GM21528 (cell line): ENCODE data around the gene MVB12B.
"Not testable (repeated sequence)": the region's sequence is repeated elsewhere in the genome, so short reads cannot be mapped to it uniquely, and the experiment has no call there.

Experiments used
- ATAC-seq: cut with Tn5 transposase; IDR thresholded peaks from one replicate; pipeline ENCODE4 v1.9.1; 2021; ENCODE audit warnings: mild to moderate bottlenecking, moderate library complexity; ENCODE audit not compliant: unreplicated experiment, low FRiP score

The MVB12B gene

DNA sequence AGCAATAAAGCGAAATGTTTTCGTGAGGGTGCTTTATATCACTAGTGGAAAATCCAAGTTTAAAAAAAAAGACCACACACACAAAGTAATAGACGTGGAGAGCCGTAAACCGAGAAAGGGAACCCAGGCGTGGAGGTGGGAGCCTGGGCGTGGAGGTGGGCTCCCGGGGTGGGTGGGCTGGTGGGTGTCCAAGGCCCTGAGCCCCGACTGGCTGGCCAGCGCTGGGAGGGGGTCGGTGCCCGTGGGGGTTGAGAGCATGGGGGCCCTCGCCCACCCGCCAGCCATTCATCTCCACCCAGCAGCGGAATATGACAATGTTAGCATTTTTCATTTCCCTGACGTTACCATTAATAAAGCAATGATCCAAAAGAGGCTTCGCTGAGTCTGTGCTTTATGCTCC lies 135.0 kb downstream of the MVB12B start:
- no peak for ATAC-seq

- ATAC-seq: no peak
Observed at GRCh38 chr9:126462617-126463016, 136.0 kb downstream of the MVB12B start.

GRCh38 chr9:126463426-126463825 lies 136.8 kb downstream of the MVB12B start:
- ATAC-seq: no peak

DNA sequence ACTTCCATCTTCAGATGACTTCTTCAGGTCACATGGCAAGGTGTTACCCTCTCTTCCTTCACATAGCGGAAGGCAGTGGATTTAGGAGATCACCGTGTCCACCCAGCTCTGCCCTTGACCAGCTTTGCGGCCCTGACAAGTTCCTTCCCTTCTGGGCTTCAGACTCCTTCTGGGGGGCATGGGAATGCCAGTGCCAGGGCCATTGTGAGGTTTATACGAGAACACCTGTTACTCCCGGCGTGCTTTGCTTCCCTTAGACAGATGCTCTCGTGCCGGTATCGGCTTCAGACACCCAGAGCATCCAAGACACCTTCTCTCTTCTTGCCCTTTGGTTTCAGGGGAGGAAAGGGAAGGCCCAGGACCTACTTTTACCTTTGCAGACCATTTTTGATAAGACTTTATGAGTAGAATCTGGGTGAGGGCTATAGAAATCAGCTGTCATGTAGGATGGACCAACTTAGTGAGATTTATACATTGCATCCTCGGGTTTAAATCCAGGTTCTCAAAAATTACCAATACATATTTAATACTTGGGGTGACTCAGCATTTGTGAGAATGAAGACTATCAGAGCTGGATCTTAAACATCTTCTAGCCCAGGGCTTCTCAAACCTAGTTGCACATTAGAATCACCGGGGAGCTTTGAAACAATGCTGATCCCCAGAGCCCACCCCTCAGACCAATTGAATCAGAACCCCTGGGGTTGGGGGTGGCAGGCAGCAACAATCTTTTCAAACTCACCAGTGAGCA lies 138.2 kb downstream of the MVB12B start:
- no peak for ATAC-seq

DNA sequence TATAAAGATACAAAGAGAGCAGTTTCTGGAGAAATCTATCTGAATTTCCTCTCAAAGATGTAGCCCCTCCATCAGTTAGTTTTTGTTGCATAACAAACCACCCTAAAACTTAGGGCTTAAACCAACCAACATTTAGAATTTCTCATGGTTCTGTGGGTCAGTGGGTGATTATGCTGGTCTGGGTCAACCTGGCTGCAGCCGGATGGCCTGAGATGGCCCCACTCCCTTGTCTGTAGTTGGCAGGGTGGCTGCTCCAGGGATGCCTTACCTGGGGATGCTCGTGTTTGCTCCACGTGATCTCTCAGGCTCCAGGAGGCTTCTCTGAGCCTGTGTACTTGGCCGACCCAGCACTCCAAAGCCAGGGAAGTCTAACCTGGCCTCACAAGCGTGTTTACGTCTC lies 139.3 kb downstream of the MVB12B start:
- ATAC-seq: no peak

- ATAC-seq: no peak
Observed at GRCh38 chr9:126468141-126468825, 141.7 kb downstream of the MVB12B start.

GRCh38 chr9:126470241-126470993 lies 143.8 kb downstream of the MVB12B start:
- ATAC-seq: peak; percentile 44

- peak; percentile 73 for ATAC-seq
Observed at GRCh38 chr9:126471084-126471624, 144.5 kb downstream of the MVB12B start.

- ATAC-seq: no peak
Observed at GRCh38 chr9:126472198-126472947, 145.7 kb downstream of the MVB12B start.

GRCh38 chr9:126472948-126473298 lies 146.3 kb downstream of the MVB12B start:
- no peak for ATAC-seq

DNA sequence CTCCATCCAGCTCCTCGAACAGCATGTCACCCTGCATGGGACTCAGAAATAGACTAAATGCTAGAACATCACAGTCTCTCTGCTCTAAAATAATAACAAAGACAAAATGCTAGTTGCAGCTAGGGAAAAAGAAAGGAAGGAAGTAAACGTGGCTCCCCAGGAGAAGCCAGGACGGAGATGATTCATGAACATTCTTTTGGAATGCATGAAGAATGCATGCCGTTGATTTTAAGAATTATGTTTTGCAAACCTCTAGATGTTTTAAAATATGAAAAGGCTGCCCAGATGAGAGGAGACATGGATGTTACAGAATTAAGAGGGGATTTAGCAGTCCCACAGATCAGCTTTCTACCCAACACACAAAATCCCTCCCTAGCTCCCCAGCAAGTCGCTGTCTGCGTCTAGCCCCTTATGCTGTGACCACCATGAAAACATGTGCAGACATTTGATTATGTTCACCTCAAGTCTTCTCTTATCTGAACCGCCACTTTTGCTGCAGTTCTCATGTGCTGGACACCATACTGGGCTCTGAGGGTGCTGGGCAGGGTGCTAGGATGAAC lies 147.7 kb downstream of the MVB12B start:
- ATAC-seq: no peak

DNA sequence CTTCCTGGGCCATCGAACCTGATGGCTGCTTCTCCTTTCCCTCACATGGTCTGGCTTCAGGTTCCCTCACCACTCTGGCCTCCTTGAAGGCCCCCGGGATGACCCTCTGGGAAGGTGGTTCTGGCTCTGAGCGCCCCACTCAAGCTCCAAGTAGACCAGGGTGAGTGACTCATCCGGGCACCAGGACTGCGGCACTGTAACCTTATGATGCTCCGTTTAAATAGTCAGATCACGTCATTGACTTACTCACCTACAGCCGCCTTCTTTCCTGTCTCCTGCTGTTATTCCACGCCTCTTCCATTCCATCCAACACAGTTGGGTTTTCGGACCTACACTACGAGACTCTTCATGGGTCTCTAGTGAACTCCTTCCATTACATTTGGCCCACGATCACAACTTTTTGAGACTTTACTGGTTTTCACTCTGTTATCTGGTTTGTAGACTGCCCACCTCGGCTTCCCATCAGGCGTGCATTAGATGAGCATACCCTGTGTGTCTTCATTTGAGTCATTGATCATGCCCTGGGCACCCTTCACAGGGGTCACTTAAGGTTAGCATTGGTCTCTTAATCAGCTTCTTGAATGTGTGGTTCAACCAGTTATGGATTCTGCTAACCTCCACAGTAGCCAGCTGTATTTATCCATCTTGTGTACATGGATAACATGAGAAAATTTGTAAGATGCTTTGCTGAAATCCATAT lies 148.3 kb downstream of the MVB12B start:
- no peak for ATAC-seq

DNA sequence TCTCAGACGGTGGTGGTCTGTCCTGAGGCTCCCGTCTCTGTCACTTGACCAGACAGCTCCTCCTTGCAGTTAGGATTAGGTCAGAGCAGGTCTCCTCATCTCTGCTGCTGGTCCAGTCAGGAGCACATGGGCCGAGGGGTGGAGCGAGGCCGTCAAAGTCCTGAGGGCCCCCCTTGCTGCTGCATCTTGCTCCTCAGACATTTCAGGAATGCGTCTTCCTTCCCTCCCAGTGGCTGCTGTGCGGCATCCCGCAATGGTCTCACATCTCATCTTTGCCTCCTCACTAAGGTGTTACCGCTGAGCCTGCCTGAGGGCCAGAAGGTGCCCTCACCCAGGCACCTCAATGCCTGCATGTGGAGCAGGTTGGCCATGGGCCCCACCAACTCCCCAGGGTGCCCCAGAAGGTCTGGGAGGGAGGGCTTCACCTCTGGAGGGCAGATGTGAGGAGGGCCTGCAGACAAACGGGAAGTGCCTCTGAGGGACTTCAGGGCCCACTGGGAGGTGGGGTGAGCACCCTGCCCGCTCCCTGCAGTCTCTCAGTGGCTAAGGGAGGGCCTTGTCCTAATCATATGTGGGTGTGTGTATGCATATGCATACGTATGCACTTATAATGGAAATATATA lies 149.4 kb downstream of the MVB12B start:
- no peak for ATAC-seq

DNA sequence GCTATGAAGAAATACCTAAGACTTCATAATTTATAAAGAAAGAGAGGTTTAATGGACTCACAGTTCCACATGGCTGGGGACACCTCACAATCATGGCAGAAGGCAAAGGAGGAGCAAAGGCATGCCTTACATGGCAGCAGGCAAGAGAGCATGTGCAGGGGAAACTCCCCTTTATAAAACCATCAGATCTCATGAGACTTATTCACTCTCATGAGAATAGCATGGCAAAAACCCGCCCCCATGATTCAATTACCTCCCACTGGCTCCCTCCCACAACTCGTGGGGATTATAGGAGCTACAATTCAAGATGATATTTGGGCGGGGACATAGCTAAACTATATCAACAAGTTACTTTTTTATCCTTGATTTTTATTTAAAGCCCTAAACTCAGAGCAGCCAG lies 150.8 kb downstream of the MVB12B start:
- ATAC-seq: not testable (repeated sequence)

DNA sequence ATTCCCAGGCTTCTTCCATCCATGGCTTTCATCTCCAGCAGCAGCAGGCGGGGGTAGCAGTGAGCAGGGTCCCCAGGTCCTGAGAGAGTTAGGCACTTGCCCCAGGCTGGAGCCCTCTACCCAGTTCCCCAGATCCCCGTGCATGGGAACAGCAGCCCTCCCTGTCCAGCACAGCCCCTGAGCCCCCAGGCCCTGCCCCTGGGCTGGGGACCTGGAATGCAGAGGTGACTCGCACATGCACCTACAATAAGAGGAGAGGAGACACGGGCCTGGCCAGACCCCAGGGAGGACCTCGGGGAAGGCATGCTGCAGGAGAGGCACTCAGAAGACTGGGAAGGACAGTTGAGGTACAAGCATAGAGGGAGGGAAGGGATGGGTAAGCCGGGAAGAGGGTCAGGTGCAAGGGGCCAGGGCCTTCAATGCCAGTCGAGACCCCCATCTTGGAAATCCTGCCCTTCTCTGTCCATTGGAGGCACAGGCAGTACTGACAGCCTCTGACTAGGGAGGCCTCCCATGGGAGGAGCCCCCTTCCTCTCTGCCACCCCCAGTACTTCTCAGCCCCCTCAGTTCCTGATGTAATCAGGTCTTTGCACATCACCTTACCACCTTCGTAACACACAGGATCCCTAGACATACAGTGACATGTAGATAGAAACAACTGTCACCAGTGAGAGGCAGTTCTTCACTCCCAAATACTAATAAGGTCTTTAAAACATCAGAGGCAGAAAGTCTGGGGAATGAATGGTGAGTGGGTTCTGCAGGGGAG lies 151.8 kb downstream of the MVB12B start:
- no peak for ATAC-seq

- no peak for ATAC-seq
Observed at GRCh38 chr9:126479515-126479914, 152.9 kb downstream of the MVB12B start.

DNA sequence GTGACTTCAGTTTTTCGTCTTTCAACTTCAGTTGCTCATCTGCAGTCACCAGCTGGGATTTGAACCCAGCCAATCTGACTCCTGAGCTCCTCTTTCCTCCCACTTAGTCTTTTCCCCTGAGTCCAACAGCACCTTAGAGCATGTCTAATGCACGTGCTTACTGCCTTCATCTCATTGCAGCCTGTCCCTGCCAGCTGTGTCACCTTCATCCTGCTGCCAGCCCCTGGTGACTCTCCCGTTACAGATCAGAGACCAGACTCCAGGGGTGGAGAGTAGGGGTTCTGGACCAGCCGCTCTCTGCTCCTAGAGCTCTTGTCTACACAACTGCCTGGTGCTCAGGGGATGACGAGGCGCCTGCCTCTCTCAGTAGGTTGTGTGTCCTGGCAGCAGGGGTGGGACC lies 154.2 kb downstream of the MVB12B start:
- ATAC-seq: no peak

DNA sequence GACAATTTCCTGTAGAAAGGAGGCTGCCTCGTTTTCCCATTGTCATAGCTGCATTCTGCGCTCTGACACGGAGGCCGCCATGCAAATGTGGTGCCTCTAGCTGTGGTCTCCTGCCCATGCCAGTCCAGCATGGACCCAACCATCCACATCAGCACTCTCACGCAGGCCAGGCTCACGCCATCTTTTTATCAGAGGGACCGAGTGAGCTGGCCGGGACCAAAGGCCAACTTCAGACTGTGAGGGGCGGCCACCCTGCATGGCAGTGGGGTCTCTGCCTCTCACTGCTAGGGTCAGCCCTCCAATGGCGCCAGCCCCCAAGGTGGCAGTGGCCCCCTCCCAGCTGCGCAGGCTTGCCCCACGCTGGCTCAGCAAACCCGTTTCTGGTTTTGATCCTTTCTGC lies 155.2 kb downstream of the MVB12B start:
- no peak for ATAC-seq
